K562 (cell line): ENCODE results near the gene PLCB1. TPM values are rescaled to one million over a fixed set of nuclear protein-coding genes. Genes with fewer than 3 reads are reported as not detected.

Source experiments
- BACH1 ChIP-seq: fragments of 200-800 bp; sonication (Bioruptor generic); IDR thresholded peaks from 2 replicates; pipeline ENCODE4 v1.6.1; 2016; ENCODE audit warnings: missing genetic modification characterization, missing compliant biosample characterization
- CLOCK ChIP-seq: fragments of 250-450 bp; sonication (Bioruptor Pico); IDR thresholded peaks from 2 replicates; pipeline ENCODE4 v1.4.0; 2020; ENCODE audit warnings: mild to moderate bottlenecking, moderate library complexity, borderline replicate concordance
- E2F3 ChIP-seq: fragments of 250-450 bp; sonication (Bioruptor Pico); IDR thresholded peaks from 2 replicates; pipeline ENCODE4 v1.4.0; 2020; ENCODE audit warnings: mild to moderate bottlenecking
- FIP1L1 ChIP-seq: fragments of 200-400 bp; formaldehyde crosslinking; IDR thresholded peaks from 2 replicates; pipeline ENCODE4 v1.6.1; 2018; ENCODE audit warnings: mild to moderate bottlenecking, low read depth, low read length; ENCODE audit not compliant: poor library complexity, severe bottlenecking
- FOXM1 ChIP-seq, 2 experiments: fragments of 450-650 bp in 1 of 2; sonication (generic) in 1 of 2; formaldehyde crosslinking in 1 of 2; IDR thresholded peaks; 2 replicates each; pipeline versions ENCODE4 v1.6.1 to v1.9.0; 2017 to 2022; ENCODE audit warnings: low read depth in 2 of 2, mild to moderate bottlenecking in 2 of 2, missing genetic modification reagents in 1 of 2, moderate library complexity in 1 of 2
- KAT7 ChIP-seq: sonication (generic); formaldehyde crosslinking; IDR thresholded peaks from 2 replicates; pipeline ENCODE4 v1.8.0; 2022; ENCODE audit warnings: missing genetic modification reagents, mild to moderate bottlenecking, borderline replicate concordance
- MAFF ChIP-seq: IDR thresholded peaks from 2 replicates; pipeline ENCODE4 v1.6.1; 2012; ENCODE audit warnings: low read length, improper control_type of control experiment
- MAFK ChIP-seq: IDR thresholded peaks from 2 replicates; pipeline ENCODE4 v1.6.1; 2011; ENCODE audit warnings: low read length, improper control_type of control experiment
- POLR2A ChIP-seq: fragments of 450-650 bp; conservative IDR thresholded peaks from 2 replicates; pipeline ENCODE4 v1.6.1; 2016
- ZNF592 ChIP-seq: fragments of 450-650 bp; IDR thresholded peaks from 2 replicates; pipeline ENCODE4 v1.6.1; 2017; ENCODE audit warnings: antibody characterized with exemption, mild to moderate bottlenecking
- ZNF77 ChIP-seq: fragments of 250-450 bp; sonication (Bioruptor Pico); IDR thresholded peaks from 2 replicates; pipeline ENCODE4 v1.5.0; 2020
- polyA plus RNA-seq, 8 experiments: library from polyadenylated mRNA; depleted of rRNA in 4 of 8; stranded (reverse) in 5 of 8; unstranded in 3 of 8; fragments of >200 nt; fragmentation: Nextera tagmentation in 2 of 8; fragmentation: Illumina TruSeq in 1 of 8; extraction: Ambion mirVana in 2 of 8; extraction: Trizol in 1 of 8; gene quantifications; 2 replicates each; pipeline versions ENCODE4 v1.2.1 to v1.2.3, GENCODE V29; 2011 to 2014; ENCODE audit warnings: inconsistent platforms in 1 of 8, missing spikeins in 1 of 8
- total RNA-seq, 7 experiments: library from RNA; depleted of rRNA in 6 of 7; stranded (reverse); fragments of >200 nt in 6 of 7; fragmentation: Illumina TruSeq in 2 of 7; extraction: Trizol in 2 of 7; gene quantifications; 2 replicates each; pipeline versions ENCODE4 v1.2.1 to v1.2.3, GENCODE V29; 2011 to 2021; ENCODE audit warnings: low replicate concordance in 1 of 7

The PLCB1 gene
- total and polyA plus RNA-seq, 9 of the 15 experiments (the other 6 are each of a cell fraction or from before 2014, with no cell fraction given) = 0.34 to 3.1 (median 1.3) TPM

GRCh38 chr20:8874437-8874836 lies 742.4 kb downstream of the PLCB1 start (continued):
- peak; percentile 25; the same call in 1 of the 2 replicates for TF ChIP-seq ZNF592
- TF ChIP-seq ZNF77 (CRISPR knock-in tag) = no peak
- TF ChIP-seq CLOCK (CRISPR knock-in tag) = no peak
- TF ChIP-seq FOXM1 (IDR thresholded peaks at IDR 0.05; ENCODE audit: low read depth) = no peak
- no peak for TF ChIP-seq FOXM1 (CRISPR knock-in tag; IDR thresholded peaks at IDR 0.05; ENCODE audit: low read depth)
- no peak for TF ChIP-seq KAT7
- TF ChIP-seq BACH1 (tag) = peak; percentile 67; the same call in 1 of the 2 replicates
- no peak for TF ChIP-seq FIP1L1
- no peak for TF ChIP-seq E2F3 (CRISPR knock-in tag)
- peak; percentile 94 for TF ChIP-seq MAFK
- no peak for TF ChIP-seq POLR2A
- peak; percentile 95 for TF ChIP-seq MAFF
- TF ChIP-seq, all 486 proteins: peak for 9
